Mucosa of descending colon (tissue), 3 donors: Measurements from ENCODE around the gene KEAP1. TPM values are rescaled to one million over a fixed set of nuclear protein-coding genes. Genes with fewer than 3 reads are reported as not detected.

Source experiments
- ATAC-seq: fragments of 200-7000 bp; cut with Tn5 transposase; one replicate; pipeline ENCODE4 v1.9.1; 2020; ENCODE audit warnings: mild to moderate bottlenecking, moderate library complexity
- DNase-seq, 3 donors: peaks; one replicate each; pipeline ENCODE4 v3.0.0-alpha.2; 2020
- H3K36me3 ChIP-seq: fragments of 200-600 bp; one replicate; pipeline ENCODE4 v1.8.0; 2021; ENCODE audit warnings: low read depth, mild to moderate bottlenecking
- H3K4me1 ChIP-seq: fragments of 200-600 bp; one replicate; pipeline ENCODE4 v1.8.0; 2021; ENCODE audit warnings: low read depth, mild to moderate bottlenecking
- H3K4me3 ChIP-seq: fragments of 200-600 bp; one replicate; pipeline ENCODE4 v1.8.0; 2021; ENCODE audit warnings: mild to moderate bottlenecking
- H3K9me3 ChIP-seq: fragments of 200-600 bp; one replicate; pipeline ENCODE4 v1.8.0; 2021; ENCODE audit warnings: mild to moderate bottlenecking
- intact Hi-C, 2 donors: fragments of 100-400 bp; cut with DNase I in 1 of 2; cut with micrococcal nuclease in 1 of 2; formaldehyde crosslinking; loops; one replicate each; pipeline versions ENCODE4 v1.11.0 to v1.11.1; 2022; cut with DNase I, micrococcal nuclease
- total RNA-seq, 3 donors: library from RNA; stranded (reverse); fragmentation: NEBNext Ultra II Directional in 2 of 3; extraction: Animal tissue kit (Norgen Biotek cat#: 25700) in 2 of 3; gene quantifications; one replicate each; pipeline versions ENCODE4 v1.2.1 to v1.2.4, GENCODE V29; 2021 to 2023
- TF ChIP-seq, protein P1 (sequence below): fragments of 200-600 bp; IDR thresholded peaks from one replicate; pipeline ENCODE4 v1.8.0; 2022; ENCODE audit warnings: antibody characterized with exemption, mild to moderate bottlenecking
- donor health status: DM: no; HTN: no; CAD: no; lungs with moderate emphysema.
- donor health status: DM: no; HTN: no; CAD: no.
- donor health status: DM: no; HTN: yes; CAD: no.

KEAP1 gene
- total RNA-seq, 3 donors from 2014 or later: 57.5 to 75.7 (median 61.0) TPM

DNA sequence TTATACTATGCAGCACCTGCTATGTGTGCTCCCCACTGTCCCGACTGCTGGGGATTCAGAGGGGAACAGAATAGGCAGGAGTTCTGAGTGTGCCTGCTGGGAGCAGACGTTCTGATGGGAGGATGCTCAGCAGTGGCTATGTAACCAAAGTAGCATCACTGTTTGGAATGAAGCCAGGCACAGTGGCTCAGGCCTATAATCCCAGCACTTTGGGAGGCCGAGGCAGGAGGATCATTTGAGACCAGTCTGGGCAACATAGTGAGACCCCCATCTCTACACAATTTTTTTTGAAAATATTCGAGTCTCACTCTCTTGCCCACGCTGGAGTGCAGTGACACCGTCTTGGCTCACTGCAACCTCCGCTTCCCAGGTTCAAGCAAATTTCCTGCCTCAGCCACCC is 46.6 kb upstream of the KEAP1 start:
- Histone ChIP-seq H3K4me1 (peaks cover 31% of the 10 kb centered on the region), H3K36me3 (peaks cover 21% of the 10 kb centered on the region), H3K9me3 (no peaks in the 10 kb centered on the region), H3K4me3 (no peak overlapping the region)
- ATAC-seq (no peak), DNase-seq (no peak)
- TF ChIP-seq, protein P1, sequence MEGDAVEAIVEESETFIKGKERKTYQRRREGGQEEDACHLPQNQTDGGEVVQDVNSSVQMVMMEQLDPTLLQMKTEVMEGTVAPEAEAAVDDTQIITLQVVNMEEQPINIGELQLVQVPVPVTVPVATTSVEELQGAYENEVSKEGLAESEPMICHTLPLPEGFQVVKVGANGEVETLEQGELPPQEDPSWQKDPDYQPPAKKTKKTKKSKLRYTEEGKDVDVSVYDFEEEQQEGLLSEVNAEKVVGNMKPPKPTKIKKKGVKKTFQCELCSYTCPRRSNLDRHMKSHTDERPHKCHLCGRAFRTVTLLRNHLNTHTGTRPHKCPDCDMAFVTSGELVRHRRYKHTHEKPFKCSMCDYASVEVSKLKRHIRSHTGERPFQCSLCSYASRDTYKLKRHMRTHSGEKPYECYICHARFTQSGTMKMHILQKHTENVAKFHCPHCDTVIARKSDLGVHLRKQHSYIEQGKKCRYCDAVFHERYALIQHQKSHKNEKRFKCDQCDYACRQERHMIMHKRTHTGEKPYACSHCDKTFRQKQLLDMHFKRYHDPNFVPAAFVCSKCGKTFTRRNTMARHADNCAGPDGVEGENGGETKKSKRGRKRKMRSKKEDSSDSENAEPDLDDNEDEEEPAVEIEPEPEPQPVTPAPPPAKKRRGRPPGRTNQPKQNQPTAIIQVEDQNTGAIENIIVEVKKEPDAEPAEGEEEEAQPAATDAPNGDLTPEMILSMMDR: no peak
- intact Hi-C loops: no loop called here

GRCh38 chr19:10548746-10549276 is 45.7 kb upstream of the KEAP1 start:
- Histone ChIP-seq H3K36me3 (peaks cover 21% of the 10 kb centered on the region), H3K4me3 (no peak overlapping the region), H3K9me3 (no peaks in the 10 kb centered on the region), H3K4me1 (peaks cover 28% of the 10 kb centered on the region)
- no peak for DNase-seq
- TF ChIP-seq, protein P1: no peak
- intact Hi-C loops: no loop called here
- no peak for ATAC-seq

GRCh38 chr19:10546817-10547216 is 43.7 kb upstream of the KEAP1 start:
- H3K36me3 ChIP-seq: peaks cover 21% of the 10 kb centered on the region
- TF ChIP-seq, protein P1: no peak
- no peaks in the 10 kb centered on the region for H3K9me3 ChIP-seq
- intact Hi-C loops: no loop called here
- DNase-seq (no peak), ATAC-seq (no peak)
- no peak overlapping the region for H3K4me3 ChIP-seq
- peaks cover 33% of the 10 kb centered on the region for H3K4me1 ChIP-seq

DNA sequence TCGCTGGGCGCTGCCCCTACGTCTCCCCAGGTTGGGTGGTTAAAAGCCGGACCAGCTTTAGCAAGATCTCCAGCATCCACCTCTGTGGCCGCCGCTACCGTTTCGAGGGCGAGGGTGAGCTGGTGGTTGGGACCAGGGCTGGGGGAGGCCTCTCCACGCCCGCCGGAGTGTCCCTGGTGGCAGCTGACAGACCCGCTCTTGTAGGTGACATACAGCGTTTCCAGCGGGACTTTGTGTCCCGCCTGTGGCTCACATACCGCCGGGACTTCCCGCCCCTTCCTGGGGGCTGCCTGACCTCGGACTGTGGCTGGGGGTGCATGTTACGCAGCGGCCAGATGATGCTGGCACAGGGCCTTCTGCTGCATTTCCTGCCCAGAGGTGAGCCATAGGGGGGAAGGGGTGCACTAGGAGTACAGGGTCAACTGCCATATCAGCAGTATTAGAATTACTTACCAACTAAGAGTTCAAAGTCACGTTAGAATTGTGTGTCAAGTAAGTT is 41.6 kb upstream of the KEAP1 start:
- Histone ChIP-seq H3K36me3 (peaks cover 15% of the 10 kb centered on the region), H3K9me3 (no peaks in the 10 kb centered on the region), H3K4me3 (peak overlapping the region; percentile 95), H3K4me1 (peaks cover 24% of the 10 kb centered on the region)
- intact Hi-C loops: no loop called here
- peak in 2 of 3 donors; percentile 58 to 66 for DNase-seq
- TF ChIP-seq, protein P1: no peak
- no peak for ATAC-seq

GRCh38 chr19:10544242-10544752 is 41.1 kb upstream of the KEAP1 start:
- H3K4me1 ChIP-seq: peaks cover 19% of the 10 kb centered on the region
- TF ChIP-seq, protein P1: no peak
- H3K4me3 ChIP-seq: peak overlapping the region; percentile 95
- peaks cover 10% of the 10 kb centered on the region for H3K36me3 ChIP-seq
- intact Hi-C loops: no loop called here
- peak; percentile 72 for ATAC-seq
- DNase-seq: peak; percentile 82 to 89 (median 82)
- no peaks in the 10 kb centered on the region for H3K9me3 ChIP-seq
